GM23338 (cell line): ENCODE results near the gene SRPX. TPM values are rescaled to one million over a fixed set of nuclear protein-coding genes. Genes with fewer than 3 reads are reported as not detected.

ENCODE experiments used
- ATAC-seq: fragments of 200-7000 bp; cut with Tn5 transposase; 3 replicates; pipeline ENCODE4 v1.9.1; 2020
- DNase-seq: peaks from one replicate; pipeline ENCODE4 v3.0.0-alpha.2; 2015; ENCODE audit warnings: low spot score
- H2AFZ ChIP-seq: fragments of 200-600 bp; sonication (generic); 2 replicates; pipeline ENCODE4 v1.8.0; 2016; ENCODE audit warnings: antibody characterized with exemption, mild to moderate bottlenecking, moderate library complexity
- H3F3A ChIP-seq: fragments of 200-600 bp; sonication (generic); replicated peaks from 2 replicates; pipeline ENCODE4 v1.8.0; 2017; ENCODE audit warnings: antibody characterized with exemption, mixed run types, low read depth
- H3K27ac ChIP-seq: fragments of 200-600 bp; sonication (generic); 2 replicates; pipeline ENCODE4 v1.6.1; 2016; ENCODE audit warnings: low read depth
- H3K27me3 ChIP-seq: fragments of 200-600 bp; sonication (generic); 2 replicates; pipeline ENCODE4 v1.8.0; 2016; ENCODE audit warnings: mild to moderate bottlenecking, mixed run types, moderate library complexity; ENCODE audit not compliant: insufficient read depth
- H3K36me3 ChIP-seq: fragments of 200-600 bp; sonication (generic); 2 replicates; pipeline ENCODE4 v1.8.0; 2016; ENCODE audit warnings: mild to moderate bottlenecking; ENCODE audit not compliant: insufficient read depth
- H3K4me1 ChIP-seq: fragments of 200-600 bp; sonication (generic); 2 replicates; pipeline ENCODE4 v1.8.0; 2016; ENCODE audit warnings: mild to moderate bottlenecking, moderate library complexity; ENCODE audit not compliant: insufficient read depth
- H3K4me2 ChIP-seq: fragments of 200-600 bp; sonication (generic); 2 replicates; pipeline ENCODE4 v1.7.1; 2017; ENCODE audit warnings: mixed run types
- H3K4me3 ChIP-seq: fragments of 200-600 bp; sonication (generic); 2 replicates; pipeline ENCODE4 v1.6.1; 2016; ENCODE audit warnings: mixed run types
- H3K79me2 ChIP-seq: fragments of 200-600 bp; sonication (generic); replicated peaks from 2 replicates; pipeline ENCODE4 v1.8.0; 2017; ENCODE audit warnings: mild to moderate bottlenecking; ENCODE audit not compliant: insufficient read depth
- H3K9me2 ChIP-seq: fragments of 200-600 bp; sonication (generic); 2 replicates; pipeline ENCODE4 v1.8.0; 2017; ENCODE audit not compliant: insufficient read depth
- H4K20me1 ChIP-seq: fragments of 200-600 bp; sonication (generic); replicated peaks from 2 replicates; pipeline ENCODE4 v1.8.0; 2017; ENCODE audit warnings: mild to moderate bottlenecking; ENCODE audit not compliant: insufficient read depth
- H3K27ac Mint-ChIP-seq: 2 replicates; pipeline ENCODE4 v1.8.0; 2020; ENCODE audit warnings: inconsistent platforms, mild to moderate bottlenecking, moderate library complexity, mixed read lengths
- H3K27me3 Mint-ChIP-seq: 3 replicates; pipeline ENCODE4 v1.8.0; 2022; ENCODE audit warnings: low read depth, mild to moderate bottlenecking, moderate library complexity, mixed read lengths, inconsistent platforms; ENCODE audit not compliant: insufficient read depth, poor library complexity
- H3K36me3 Mint-ChIP-seq: 3 replicates; pipeline ENCODE4 v1.8.0; 2021; ENCODE audit warnings: low read depth, mild to moderate bottlenecking, inconsistent platforms, moderate library complexity, mixed read lengths
- H3K4me1 Mint-ChIP-seq: 3 replicates; pipeline ENCODE4 v1.8.0; 2020; ENCODE audit warnings: mild to moderate bottlenecking, inconsistent platforms, mixed read lengths
- H3K4me3 Mint-ChIP-seq: 3 replicates; pipeline ENCODE4 v1.8.0; 2021; ENCODE audit warnings: moderate library complexity, mild to moderate bottlenecking, inconsistent platforms, mixed read lengths
- H3K9me3 Mint-ChIP-seq: 3 replicates; pipeline ENCODE4 v1.8.0; 2020; ENCODE audit warnings: moderate library complexity, mild to moderate bottlenecking, inconsistent platforms, mixed read lengths
- CREB1 ChIP-seq: fragments of 250-450 bp; sonication (Bioruptor Pico); IDR thresholded peaks from 2 replicates; pipeline ENCODE4 v1.5.0; 2020; ENCODE audit warnings: low read depth, mild to moderate bottlenecking, moderate library complexity
- CTCF ChIP-seq, 2 experiments: fragments of 200-600 bp in 1 of 2; sonication (generic) in 1 of 2; conservative IDR thresholded peaks; 2 replicates each; pipeline versions ENCODE4 v1.5.1 to v1.6.1; 2016 to 2017; ENCODE audit warnings: antibody characterized with exemption in 2 of 2, low read depth in 2 of 2, mild to moderate bottlenecking in 2 of 2, moderate library complexity in 1 of 2
- ETS1 ChIP-seq: IDR thresholded peaks from 2 replicates; pipeline ENCODE4 v1.6.1; 2016; ENCODE audit warnings: antibody characterized with exemption
- EZH2 ChIP-seq: fragments of 200-600 bp; sonication (generic); IDR thresholded peaks from one replicate; pipeline ENCODE4 v1.8.0; 2017; ENCODE audit warnings: antibody characterized with exemption, mild to moderate bottlenecking, low read depth; ENCODE audit not compliant: unreplicated experiment
- EZH2phosphoT487 ChIP-seq: fragments of 200-600 bp; sonication (generic); IDR thresholded peaks from one replicate; pipeline ENCODE4 v1.8.1; 2018; ENCODE audit warnings: antibody characterized with exemption; ENCODE audit not compliant: unreplicated experiment
- ZNF462 ChIP-seq: fragments of 250-450 bp; sonication (Bioruptor Pico); IDR thresholded peaks from 2 replicates; pipeline ENCODE4 v1.5.0; 2020; ENCODE audit warnings: mild to moderate bottlenecking, moderate library complexity
- polyA plus RNA-seq: library from polyadenylated mRNA; unstranded; fragments of >200 nt; fragmentation: Nextera tagmentation; extraction: Ambion mirVana; gene quantifications from 2 replicates; pipeline ENCODE4 v1.2.1, GENCODE V29; 2016
- total RNA-seq: library from RNA; depleted of rRNA; stranded (reverse); fragments of >200 nt; shearing (Covaris generic); gene quantifications from 2 replicates; pipeline ENCODE4 v1.2.3, GENCODE V29; 2014

The SRPX gene
- total and polyA plus RNA-seq, 2 experiments from 2014 or later, result 14.3 to 16.9 TPM

GRCh38 chrX:38220024-38220414 is 652 bp downstream of the SRPX start:
- ATAC-seq, result peak; percentile 70
- Histone ChIP-seq H3K27me3 (peaks cover 24% of the 10 kb centered on the region), H3K79me2 (no peaks in the 10 kb centered on the region), H3K9me2 (no peaks in the 10 kb centered on the region), H3K4me3 (peak overlapping the region; percentile 57), H3K27ac (no peak overlapping the region), H3K4me2 (peak overlapping the region; percentile 84), H2AFZ (0 out of 2 replicates have a peak overlapping the region, but pooled peaks have one; percentile 74), H3K4me1 (peaks cover 7% of the 10 kb centered on the region), H4K20me1 (no peaks in the 10 kb centered on the region), H3K36me3 (no peaks in the 10 kb centered on the region), H3F3A (no peaks in the 10 kb centered on the region)
- Mint-ChIP-seq H3K4me3 (peak overlapping the region; percentile 80), H3K27me3 (peaks cover 10% of the 10 kb centered on the region), H3K9me3 (no peaks in the 10 kb centered on the region), H3K4me1 (peaks cover 12% of the 10 kb centered on the region; the same call in 2 of the 3 replicates), H3K36me3 (no peaks in the 10 kb centered on the region), H3K27ac (no peak overlapping the region)
- no peak for TF ChIP-seq ETS1
- no peak for TF ChIP-seq EZH2
- no peak for TF ChIP-seq ZNF462 (CRISPR knock-in tag)
- no peak for TF ChIP-seq CREB1 (CRISPR knock-in tag)
- TF ChIP-seq EZH2phosphoT487, result no peak
- peak; percentile 24; a peak in 2 of 4 replicates for TF ChIP-seq CTCF (conservative IDR thresholded peaks at IDR 0.05; ENCODE audit: low read depth in 2 of 2)
- DNase-seq, result peak; percentile 63
